K562 (cell line): ENCODE data around the gene PRPF6. TPM values are rescaled to one million over a fixed set of nuclear protein-coding genes. Genes with fewer than 3 reads are reported as not detected.

Experiments
- BRD4 ChIP-seq: fragments of 200-600 bp; sonication (generic); IDR thresholded peaks from 2 replicates; pipeline ENCODE4 v1.6.1; 2017; ENCODE audit warnings: inconsistent platforms
- KDM4B ChIP-seq, 2 experiments: fragments of 450-650 bp in 1 of 2; sonication (generic) in 1 of 2; IDR thresholded peaks; 2 replicates each; pipeline ENCODE4 v1.6.1; 2016 to 2017; ENCODE audit warnings: borderline replicate concordance in 2 of 2, antibody characterized with exemption in 1 of 2, low read depth in 1 of 2, mild to moderate bottlenecking in 1 of 2
- LEF1 ChIP-seq: fragments of 450-650 bp; IDR thresholded peaks from 2 replicates; pipeline ENCODE4 v1.6.1; 2016; ENCODE audit warnings: mild to moderate bottlenecking
- RNF2 ChIP-seq: sonication (generic); IDR thresholded peaks from 2 replicates; pipeline ENCODE4 v1.6.1; 2016
- polyA plus RNA-seq, 8 experiments: library from polyadenylated mRNA; depleted of rRNA in 4 of 8; stranded (reverse) in 5 of 8; unstranded in 3 of 8; fragments of >200 nt; fragmentation: Nextera tagmentation in 2 of 8; fragmentation: Illumina TruSeq in 1 of 8; extraction: Ambion mirVana in 2 of 8; extraction: Trizol in 1 of 8; gene quantifications; 2 replicates each; pipeline versions ENCODE4 v1.2.1 to v1.2.3, GENCODE V29; 2011 to 2014; ENCODE audit warnings: inconsistent platforms in 1 of 8, missing spikeins in 1 of 8
- total RNA-seq, 7 experiments: library from RNA; depleted of rRNA in 6 of 7; stranded (reverse); fragments of >200 nt in 6 of 7; fragmentation: Illumina TruSeq in 2 of 7; extraction: Trizol in 2 of 7; gene quantifications; 2 replicates each; pipeline versions ENCODE4 v1.2.1 to v1.2.3, GENCODE V29; 2011 to 2021; ENCODE audit warnings: low replicate concordance in 1 of 7
- TF ChIP-seq, protein P1 (sequence below): fragments of 450-650 bp; IDR thresholded peaks from 2 replicates; pipeline ENCODE4 v1.6.1; 2016; ENCODE audit warnings: mild to moderate bottlenecking, moderate library complexity

The PRPF6 gene
- total and polyA plus RNA-seq, 9 of the 15 experiments (the other 6 are each of a cell fraction or from before 2014, with no cell fraction given), result 4.2 to 83.2 (median 59.9) TPM

GRCh38 chr20:63980806-63981728, at the start of gene PRPF6 (continued):
- TF ChIP-seq, protein P1, sequence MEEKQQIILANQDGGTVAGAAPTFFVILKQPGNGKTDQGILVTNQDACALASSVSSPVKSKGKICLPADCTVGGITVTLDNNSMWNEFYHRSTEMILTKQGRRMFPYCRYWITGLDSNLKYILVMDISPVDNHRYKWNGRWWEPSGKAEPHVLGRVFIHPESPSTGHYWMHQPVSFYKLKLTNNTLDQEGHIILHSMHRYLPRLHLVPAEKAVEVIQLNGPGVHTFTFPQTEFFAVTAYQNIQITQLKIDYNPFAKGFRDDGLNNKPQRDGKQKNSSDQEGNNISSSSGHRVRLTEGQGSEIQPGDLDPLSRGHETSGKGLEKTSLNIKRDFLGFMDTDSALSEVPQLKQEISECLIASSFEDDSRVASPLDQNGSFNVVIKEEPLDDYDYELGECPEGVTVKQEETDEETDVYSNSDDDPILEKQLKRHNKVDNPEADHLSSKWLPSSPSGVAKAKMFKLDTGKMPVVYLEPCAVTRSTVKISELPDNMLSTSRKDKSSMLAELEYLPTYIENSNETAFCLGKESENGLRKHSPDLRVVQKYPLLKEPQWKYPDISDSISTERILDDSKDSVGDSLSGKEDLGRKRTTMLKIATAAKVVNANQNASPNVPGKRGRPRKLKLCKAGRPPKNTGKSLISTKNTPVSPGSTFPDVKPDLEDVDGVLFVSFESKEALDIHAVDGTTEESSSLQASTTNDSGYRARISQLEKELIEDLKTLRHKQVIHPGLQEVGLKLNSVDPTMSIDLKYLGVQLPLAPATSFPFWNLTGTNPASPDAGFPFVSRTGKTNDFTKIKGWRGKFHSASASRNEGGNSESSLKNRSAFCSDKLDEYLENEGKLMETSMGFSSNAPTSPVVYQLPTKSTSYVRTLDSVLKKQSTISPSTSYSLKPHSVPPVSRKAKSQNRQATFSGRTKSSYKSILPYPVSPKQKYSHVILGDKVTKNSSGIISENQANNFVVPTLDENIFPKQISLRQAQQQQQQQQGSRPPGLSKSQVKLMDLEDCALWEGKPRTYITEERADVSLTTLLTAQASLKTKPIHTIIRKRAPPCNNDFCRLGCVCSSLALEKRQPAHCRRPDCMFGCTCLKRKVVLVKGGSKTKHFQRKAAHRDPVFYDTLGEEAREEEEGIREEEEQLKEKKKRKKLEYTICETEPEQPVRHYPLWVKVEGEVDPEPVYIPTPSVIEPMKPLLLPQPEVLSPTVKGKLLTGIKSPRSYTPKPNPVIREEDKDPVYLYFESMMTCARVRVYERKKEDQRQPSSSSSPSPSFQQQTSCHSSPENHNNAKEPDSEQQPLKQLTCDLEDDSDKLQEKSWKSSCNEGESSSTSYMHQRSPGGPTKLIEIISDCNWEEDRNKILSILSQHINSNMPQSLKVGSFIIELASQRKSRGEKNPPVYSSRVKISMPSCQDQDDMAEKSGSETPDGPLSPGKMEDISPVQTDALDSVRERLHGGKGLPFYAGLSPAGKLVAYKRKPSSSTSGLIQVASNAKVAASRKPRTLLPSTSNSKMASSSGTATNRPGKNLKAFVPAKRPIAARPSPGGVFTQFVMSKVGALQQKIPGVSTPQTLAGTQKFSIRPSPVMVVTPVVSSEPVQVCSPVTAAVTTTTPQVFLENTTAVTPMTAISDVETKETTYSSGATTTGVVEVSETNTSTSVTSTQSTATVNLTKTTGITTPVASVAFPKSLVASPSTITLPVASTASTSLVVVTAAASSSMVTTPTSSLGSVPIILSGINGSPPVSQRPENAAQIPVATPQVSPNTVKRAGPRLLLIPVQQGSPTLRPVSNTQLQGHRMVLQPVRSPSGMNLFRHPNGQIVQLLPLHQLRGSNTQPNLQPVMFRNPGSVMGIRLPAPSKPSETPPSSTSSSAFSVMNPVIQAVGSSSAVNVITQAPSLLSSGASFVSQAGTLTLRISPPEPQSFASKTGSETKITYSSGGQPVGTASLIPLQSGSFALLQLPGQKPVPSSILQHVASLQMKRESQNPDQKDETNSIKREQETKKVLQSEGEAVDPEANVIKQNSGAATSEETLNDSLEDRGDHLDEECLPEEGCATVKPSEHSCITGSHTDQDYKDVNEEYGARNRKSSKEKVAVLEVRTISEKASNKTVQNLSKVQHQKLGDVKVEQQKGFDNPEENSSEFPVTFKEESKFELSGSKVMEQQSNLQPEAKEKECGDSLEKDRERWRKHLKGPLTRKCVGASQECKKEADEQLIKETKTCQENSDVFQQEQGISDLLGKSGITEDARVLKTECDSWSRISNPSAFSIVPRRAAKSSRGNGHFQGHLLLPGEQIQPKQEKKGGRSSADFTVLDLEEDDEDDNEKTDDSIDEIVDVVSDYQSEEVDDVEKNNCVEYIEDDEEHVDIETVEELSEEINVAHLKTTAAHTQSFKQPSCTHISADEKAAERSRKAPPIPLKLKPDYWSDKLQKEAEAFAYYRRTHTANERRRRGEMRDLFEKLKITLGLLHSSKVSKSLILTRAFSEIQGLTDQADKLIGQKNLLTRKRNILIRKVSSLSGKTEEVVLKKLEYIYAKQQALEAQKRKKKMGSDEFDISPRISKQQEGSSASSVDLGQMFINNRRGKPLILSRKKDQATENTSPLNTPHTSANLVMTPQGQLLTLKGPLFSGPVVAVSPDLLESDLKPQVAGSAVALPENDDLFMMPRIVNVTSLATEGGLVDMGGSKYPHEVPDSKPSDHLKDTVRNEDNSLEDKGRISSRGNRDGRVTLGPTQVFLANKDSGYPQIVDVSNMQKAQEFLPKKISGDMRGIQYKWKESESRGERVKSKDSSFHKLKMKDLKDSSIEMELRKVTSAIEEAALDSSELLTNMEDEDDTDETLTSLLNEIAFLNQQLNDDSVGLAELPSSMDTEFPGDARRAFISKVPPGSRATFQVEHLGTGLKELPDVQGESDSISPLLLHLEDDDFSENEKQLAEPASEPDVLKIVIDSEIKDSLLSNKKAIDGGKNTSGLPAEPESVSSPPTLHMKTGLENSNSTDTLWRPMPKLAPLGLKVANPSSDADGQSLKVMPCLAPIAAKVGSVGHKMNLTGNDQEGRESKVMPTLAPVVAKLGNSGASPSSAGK, result peak; percentile 84; the same call in 1 of the 2 replicates
- TF ChIP-seq BRD4, result 0 out of 2 replicates have a peak, but pooled peaks have one; percentile 14
- TF ChIP-seq RNF2, result 0 out of 2 replicates have a peak, but pooled peaks have one; percentile 41
- TF ChIP-seq KDM4B (IDR thresholded peaks at IDR 0.05; ENCODE audit: borderline replicate concordance in 2 of 2, low read depth in 1 of 2), result peak in 1 of 2 experiments; percentile 90; a peak in 2 of 4 replicates
- TF ChIP-seq LEF1, result 0 out of 2 replicates have a peak, but pooled peaks have one; percentile 20
